Measurements from ENCODE around the gene SEZ6. TPM values are rescaled to one million over a fixed set of nuclear protein-coding genes. Genes with fewer than 3 reads are reported as not detected.

Gene SEZ6
- total RNA-seq, 1 experiment from 2014 or later, result not detected

GRCh38 chr17:28957992-28958355 lies 47.9 kb downstream of the SEZ6 start:
- intact Hi-C loops (cut with micrococcal nuclease; ENCODE audit: unreplicated experiment), result no loop called here
- Mint-ChIP-seq H3K36me3 (ENCODE audit: insufficient read depth, unreplicated experiment) (no peaks in the 10 kb centered on the region), H3K27me3 (ENCODE audit: unreplicated experiment) (peaks cover 16% of the 10 kb centered on the region), H3K4me3 (ENCODE audit: low read depth, unreplicated experiment) (no peak overlapping the region), H3K9me3 (ENCODE audit: low read depth, unreplicated experiment) (no peaks in the 10 kb centered on the region), H3K27ac (ENCODE audit: unreplicated experiment) (no peak overlapping the region), H3K4me1 (ENCODE audit: low read depth, unreplicated experiment) (no peaks in the 10 kb centered on the region)
- DNase-seq, result no peak
- no peak for TF ChIP-seq CTCF (IDR thresholded peaks at IDR 0.05; ENCODE audit: unreplicated experiment)
- BruUV-seq (replicated peaks), result no TSS peak
- CTCF ChIA-PET, result interaction anchor here (1.0 kb wide), 1 partner anchor 8 kb away, joined by 3 read pairs; no protein-coding TSS in a partner anchor

- H3K27ac Mint-ChIP-seq (ENCODE audit: unreplicated experiment), result no peak overlapping the region
- H3K4me3 Mint-ChIP-seq (ENCODE audit: low read depth, unreplicated experiment), result no peak overlapping the region
- H3K4me1 Mint-ChIP-seq (ENCODE audit: low read depth, unreplicated experiment), result no peaks in the 10 kb centered on the region
- intact Hi-C loops (cut with micrococcal nuclease; ENCODE audit: unreplicated experiment), result no loop called here
- no peaks in the 10 kb centered on the region for H3K36me3 Mint-ChIP-seq (ENCODE audit: insufficient read depth, unreplicated experiment)
- no peak for TF ChIP-seq CTCF (IDR thresholded peaks at IDR 0.05; ENCODE audit: unreplicated experiment)
- DNase-seq, result no peak
- BruUV-seq (replicated peaks), result no TSS peak
- H3K27me3 Mint-ChIP-seq (ENCODE audit: unreplicated experiment), result peaks cover 11% of the 10 kb centered on the region
- H3K9me3 Mint-ChIP-seq (ENCODE audit: low read depth, unreplicated experiment), result no peaks in the 10 kb centered on the region
- CTCF ChIA-PET, result interaction anchor here (1.0 kb wide), 1 partner anchor 8 kb away, joined by 3 read pairs; no protein-coding TSS in a partner anchor
Measured at GRCh38 chr17:28957277-28957991, 48.4 kb downstream of the SEZ6 start.

- no peak for DNase-seq
- intact Hi-C loops (cut with micrococcal nuclease; ENCODE audit: unreplicated experiment), result no loop called here
- Mint-ChIP-seq H3K36me3 (ENCODE audit: insufficient read depth, unreplicated experiment) (no peaks in the 10 kb centered on the region), H3K27ac (ENCODE audit: unreplicated experiment) (no peak overlapping the region), H3K4me3 (ENCODE audit: low read depth, unreplicated experiment) (no peak overlapping the region), H3K9me3 (ENCODE audit: low read depth, unreplicated experiment) (no peaks in the 10 kb centered on the region), H3K4me1 (ENCODE audit: low read depth, unreplicated experiment) (no peaks in the 10 kb centered on the region), H3K27me3 (ENCODE audit: unreplicated experiment) (peaks cover 5% of the 10 kb centered on the region)
- no peak for TF ChIP-seq CTCF (IDR thresholded peaks at IDR 0.05; ENCODE audit: unreplicated experiment)
- BruUV-seq (replicated peaks), result no TSS peak
- CTCF ChIA-PET, result interaction anchor here (1.0 kb wide), 1 partner anchor 9 kb away, joined by 3 read pairs; no protein-coding TSS in a partner anchor
Measured at GRCh38 chr17:28956861-28957260, 49.0 kb downstream of the SEZ6 start.

DNA sequence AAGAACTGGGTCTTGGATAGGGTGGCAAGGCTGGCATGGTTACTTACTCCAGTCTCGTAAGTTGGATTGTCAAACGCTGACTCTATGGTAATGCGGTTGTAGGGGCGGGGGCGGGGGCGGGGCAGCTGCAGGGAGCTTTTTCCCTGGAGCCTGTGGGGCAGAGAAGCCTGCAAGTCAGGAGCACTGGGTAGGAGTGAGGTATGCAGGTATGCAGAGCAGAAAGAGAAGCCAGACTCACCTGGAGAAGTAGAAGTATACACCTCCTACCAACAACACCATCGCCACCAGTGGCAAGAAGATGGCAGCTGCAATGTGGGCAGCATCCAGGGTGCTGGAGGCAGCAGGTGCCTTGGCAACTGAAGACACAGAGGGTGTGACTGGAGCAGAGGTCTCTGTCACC lies 49.7 kb downstream of the SEZ6 start:
- TF ChIP-seq CTCF (IDR thresholded peaks at IDR 0.05; ENCODE audit: unreplicated experiment), result no peak
- H3K27ac Mint-ChIP-seq (ENCODE audit: unreplicated experiment), result no peak overlapping the region
- H3K36me3 Mint-ChIP-seq (ENCODE audit: insufficient read depth, unreplicated experiment), result no peaks in the 10 kb centered on the region
- H3K4me3 Mint-ChIP-seq (ENCODE audit: low read depth, unreplicated experiment), result no peak overlapping the region
- intact Hi-C loops (cut with micrococcal nuclease; ENCODE audit: unreplicated experiment), result no loop called here
- CTCF ChIA-PET, result no interaction called here
- H3K9me3 Mint-ChIP-seq (ENCODE audit: low read depth, unreplicated experiment), result no peaks in the 10 kb centered on the region
- BruUV-seq (replicated peaks), result no TSS peak
- no peak for DNase-seq
- H3K4me1 Mint-ChIP-seq (ENCODE audit: low read depth, unreplicated experiment), result no peaks in the 10 kb centered on the region
- no peaks in the 10 kb centered on the region for H3K27me3 Mint-ChIP-seq (ENCODE audit: unreplicated experiment)
